WERI-Rb-1 (cell line): ENCODE results near the gene ATP5PO.

ENCODE experiments used
- DNase-seq: peaks from one replicate; pipeline ENCODE4 v3.0.0-alpha.2; 2020
- H3K27ac ChIP-seq: fragments of 250-450 bp; sonication (Bioruptor Pico); 2 replicates; pipeline ENCODE4 v1.5.1; 2020; ENCODE audit warnings: mild to moderate bottlenecking, moderate library complexity
- H3K27me3 ChIP-seq: fragments of 250-450 bp; sonication (Bioruptor Pico); 2 replicates; pipeline ENCODE4 v1.5.1; 2021; ENCODE audit warnings: mild to moderate bottlenecking, low read depth, moderate library complexity; ENCODE audit not compliant: insufficient read depth, severe bottlenecking
- H3K36me3 ChIP-seq: fragments of 250-450 bp; sonication (Bioruptor Pico); 2 replicates; pipeline ENCODE4 v1.5.1; 2020; ENCODE audit warnings: mild to moderate bottlenecking, moderate library complexity
- H3K4me3 ChIP-seq: 2 replicates; pipeline ENCODE4 v1.5.1; 2011; ENCODE audit warnings: low read depth, mild to moderate bottlenecking, control low read depth, low read length
- H3K9me3 ChIP-seq: fragments of 250-450 bp; sonication (Bioruptor Pico); 2 replicates; pipeline ENCODE4 v1.5.1; 2021; ENCODE audit warnings: mild to moderate bottlenecking, moderate library complexity; ENCODE audit not compliant: severe bottlenecking
- TF ChIP-seq, protein P1 (sequence below): IDR thresholded peaks from 2 replicates; pipeline ENCODE4 v1.5.1; 2011; ENCODE audit warnings: low read depth, mild to moderate bottlenecking, control low read depth, inconsistent platforms, low read length

Gene ATP5PO

DNA sequence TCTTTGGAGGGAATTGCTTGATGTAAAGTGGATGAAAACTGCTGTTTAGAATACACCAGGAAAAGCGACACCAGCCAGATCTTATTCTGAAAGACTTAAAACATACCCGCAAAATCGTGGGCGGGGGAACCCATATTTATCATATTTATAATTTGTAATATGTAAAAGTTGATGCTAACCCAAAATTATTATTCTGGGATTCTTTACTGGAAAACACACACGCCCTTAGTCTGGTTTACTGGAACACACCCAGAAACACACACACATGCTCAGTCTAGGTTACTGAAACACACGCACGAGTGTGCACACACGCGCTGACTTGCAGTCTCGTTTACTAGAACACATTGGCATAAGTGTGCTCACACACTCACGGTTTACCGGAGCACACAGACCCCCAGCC lies 32.5 kb downstream of the ATP5PO start:
- TF ChIP-seq, protein P1, sequence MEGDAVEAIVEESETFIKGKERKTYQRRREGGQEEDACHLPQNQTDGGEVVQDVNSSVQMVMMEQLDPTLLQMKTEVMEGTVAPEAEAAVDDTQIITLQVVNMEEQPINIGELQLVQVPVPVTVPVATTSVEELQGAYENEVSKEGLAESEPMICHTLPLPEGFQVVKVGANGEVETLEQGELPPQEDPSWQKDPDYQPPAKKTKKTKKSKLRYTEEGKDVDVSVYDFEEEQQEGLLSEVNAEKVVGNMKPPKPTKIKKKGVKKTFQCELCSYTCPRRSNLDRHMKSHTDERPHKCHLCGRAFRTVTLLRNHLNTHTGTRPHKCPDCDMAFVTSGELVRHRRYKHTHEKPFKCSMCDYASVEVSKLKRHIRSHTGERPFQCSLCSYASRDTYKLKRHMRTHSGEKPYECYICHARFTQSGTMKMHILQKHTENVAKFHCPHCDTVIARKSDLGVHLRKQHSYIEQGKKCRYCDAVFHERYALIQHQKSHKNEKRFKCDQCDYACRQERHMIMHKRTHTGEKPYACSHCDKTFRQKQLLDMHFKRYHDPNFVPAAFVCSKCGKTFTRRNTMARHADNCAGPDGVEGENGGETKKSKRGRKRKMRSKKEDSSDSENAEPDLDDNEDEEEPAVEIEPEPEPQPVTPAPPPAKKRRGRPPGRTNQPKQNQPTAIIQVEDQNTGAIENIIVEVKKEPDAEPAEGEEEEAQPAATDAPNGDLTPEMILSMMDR, result no peak

GRCh38 chr21:33881689-33882440 lies 33.7 kb downstream of the ATP5PO start:
- Histone ChIP-seq H3K4me3 (no peak overlapping the region), H3K36me3 (no peaks in the 10 kb centered on the region), H3K27me3 (no peaks in the 10 kb centered on the region), H3K27ac (no peak overlapping the region), H3K9me3 (no peaks in the 10 kb centered on the region)
- DNase-seq, result no peak
- TF ChIP-seq, protein P1, result no peak

More for the DNA sequence above, 32.5 kb downstream of the ATP5PO start:
- Histone ChIP-seq H3K36me3 (no peaks in the 10 kb centered on the region), H3K27ac (no peak overlapping the region), H3K4me3 (no peak overlapping the region), H3K27me3 (no peaks in the 10 kb centered on the region), H3K9me3 (no peaks in the 10 kb centered on the region)
- no peak for DNase-seq

GRCh38 chr21:33880626-33881025 lies 35.0 kb downstream of the ATP5PO start:
- H3K4me3 ChIP-seq, result no peak overlapping the region
- H3K36me3 ChIP-seq, result no peaks in the 10 kb centered on the region
- no peaks in the 10 kb centered on the region for H3K27me3 ChIP-seq
- no peak overlapping the region for H3K27ac ChIP-seq
- TF ChIP-seq, protein P1, result no peak
- H3K9me3 ChIP-seq, result no peaks in the 10 kb centered on the region
- no peak for DNase-seq

GRCh38 chr21:33878824-33879223 lies 36.8 kb downstream of the ATP5PO start:
- no peak for DNase-seq
- TF ChIP-seq, protein P1, result no peak
- no peaks in the 10 kb centered on the region for H3K27me3 ChIP-seq
- no peak overlapping the region for H3K4me3 ChIP-seq
- no peaks in the 10 kb centered on the region for H3K9me3 ChIP-seq
- H3K36me3 ChIP-seq, result no peaks in the 10 kb centered on the region
- H3K27ac ChIP-seq, result no peak overlapping the region

- no peaks in the 10 kb centered on the region for H3K9me3 ChIP-seq
- H3K36me3 ChIP-seq, result no peaks in the 10 kb centered on the region
- no peaks in the 10 kb centered on the region for H3K27me3 ChIP-seq
- TF ChIP-seq, protein P1, result no peak
- no peak overlapping the region for H3K4me3 ChIP-seq
- no peak overlapping the region for H3K27ac ChIP-seq
- DNase-seq, result no peak
Measured at GRCh38 chr21:33875026-33875695, 40.4 kb downstream of the ATP5PO start.
